ENCODE measurements around the gene KRTAP4-5. TPM values are rescaled to one million over a fixed set of nuclear protein-coding genes. Genes with fewer than 3 reads are reported as not detected.
"Not testable (repeated sequence)": the region's sequence is repeated elsewhere in the genome, so short reads cannot be mapped to it uniquely, and the experiment has no call there.

Gene KRTAP4-5
- not detected for polyA plus RNA-seq (2013, experiment 1 of 2)
- polyA plus RNA-seq (2013, experiment 2 of 2): not detected

- Histone ChIP-seq H3K27ac (ENCODE audit: low read depth, low read length) (no peak within 1 kb of the TSS), H3K9me3 (ENCODE audit: insufficient read depth, low read depth, low read length) (no peaks in the 10 kb centered on the region), H3K4me1 (ENCODE audit: insufficient read depth, low read length) (no peaks in the 10 kb centered on the region), H3K36me3 (ENCODE audit: insufficient read depth, low read length) (no peaks in the 10 kb centered on the region), H3K4me3 (ENCODE audit: low read length) (no peak within 1 kb of the TSS), H3K9ac (ENCODE audit: low read depth, low read length) (no peak within 1 kb of the TSS), H3K27me3 (ENCODE audit: insufficient read depth, low read length) (no peaks in the 10 kb centered on the region)
- 54% methylated on average over 2 of the region's 2 CpGs for WGBS
Measured at GRCh38 chr17:41149652-41149985, at the start of gene KRTAP4-5. TSS of gene KRTAP4-5 (minus strand) at chr17:41149825. CDS start at chr17:41149767, 58 bp downstream.

- H3K4me1 ChIP-seq (ENCODE audit: insufficient read depth, low read length): no peaks in the 10 kb centered on the region
- H3K9ac ChIP-seq (ENCODE audit: low read depth, low read length): no peak overlapping the region
- no peak overlapping the region for H3K27ac ChIP-seq (ENCODE audit: low read depth, low read length)
- H3K27me3 ChIP-seq (ENCODE audit: insufficient read depth, low read length): no peaks in the 10 kb centered on the region
- 76% methylated on average over 1 of the region's 1 CpG for WGBS
- peaks cover 2% of the 10 kb centered on the region; the same call in 1 of the 2 replicates for H3K9me3 ChIP-seq (ENCODE audit: insufficient read depth, low read depth, low read length)
- no peaks in the 10 kb centered on the region for H3K36me3 ChIP-seq (ENCODE audit: insufficient read depth, low read length)
- H3K4me3 ChIP-seq (ENCODE audit: low read length): no peak overlapping the region
Measured at GRCh38 chr17:41196068-41196467, 46.4 kb upstream of the KRTAP4-5 start.

GRCh38 chr17:41190328-41190727 lies 40.7 kb upstream of the KRTAP4-5 start:
- H3K4me3 ChIP-seq (ENCODE audit: low read length): no peak overlapping the region
- no peaks in the 10 kb centered on the region for H3K4me1 ChIP-seq (ENCODE audit: insufficient read depth, low read length)
- no peak overlapping the region for H3K27ac ChIP-seq (ENCODE audit: low read depth, low read length)
- H3K9me3 ChIP-seq (ENCODE audit: insufficient read depth, low read depth, low read length): peaks cover 2% of the 10 kb centered on the region; the same call in 1 of the 2 replicates
- no peaks in the 10 kb centered on the region for H3K36me3 ChIP-seq (ENCODE audit: insufficient read depth, low read length)
- WGBS: 88% methylated on average over 3 of the region's 3 CpGs
- no peaks in the 10 kb centered on the region for H3K27me3 ChIP-seq (ENCODE audit: insufficient read depth, low read length)
- no peak overlapping the region for H3K9ac ChIP-seq (ENCODE audit: low read depth, low read length)

- not testable (repeated sequence) for H3K9me3 ChIP-seq (ENCODE audit: insufficient read depth, low read depth, low read length); H3K4me1 ChIP-seq (ENCODE audit: insufficient read depth, low read length); H3K27ac ChIP-seq (ENCODE audit: low read depth, low read length); H3K4me3 ChIP-seq (ENCODE audit: low read length); H3K27me3 ChIP-seq (ENCODE audit: insufficient read depth, low read length); H3K36me3 ChIP-seq (ENCODE audit: insufficient read depth, low read length); H3K9ac ChIP-seq (ENCODE audit: low read depth, low read length)
- WGBS: 78% methylated on average over 1 of the region's 1 CpG
Measured at GRCh38 chr17:41189837-41190318, 40.3 kb upstream of the KRTAP4-5 start, which contains the start of gene KRTAP9-1. TSS of gene KRTAP9-1 (plus strand) at chr17:41189887. CDS start at chr17:41189887, 0 bp downstream.

- H3K27me3 ChIP-seq (ENCODE audit: insufficient read depth, low read length): no peaks in the 10 kb centered on the region
- H3K9me3 ChIP-seq (ENCODE audit: insufficient read depth, low read depth, low read length): no peaks in the 10 kb centered on the region
- H3K4me3 ChIP-seq (ENCODE audit: low read length): no peak overlapping the region
- H3K27ac ChIP-seq (ENCODE audit: low read depth, low read length): no peak overlapping the region
- H3K9ac ChIP-seq (ENCODE audit: low read depth, low read length): no peak overlapping the region
- H3K36me3 ChIP-seq (ENCODE audit: insufficient read depth, low read length): no peaks in the 10 kb centered on the region
- H3K4me1 ChIP-seq (ENCODE audit: insufficient read depth, low read length): no peaks in the 10 kb centered on the region
- 91% methylated on average over 2 of the region's 2 CpGs for WGBS
Measured at GRCh38 chr17:41186872-41187271, 37.2 kb upstream of the KRTAP4-5 start.

- 95% methylated on average over 1 of the region's 1 CpG for WGBS
- H3K36me3 ChIP-seq (ENCODE audit: insufficient read depth, low read length): no peaks in the 10 kb centered on the region
- H3K27ac ChIP-seq (ENCODE audit: low read depth, low read length): no peak overlapping the region
- no peaks in the 10 kb centered on the region for H3K4me1 ChIP-seq (ENCODE audit: insufficient read depth, low read length)
- no peaks in the 10 kb centered on the region for H3K27me3 ChIP-seq (ENCODE audit: insufficient read depth, low read length)
- H3K9me3 ChIP-seq (ENCODE audit: insufficient read depth, low read depth, low read length): no peaks in the 10 kb centered on the region
- H3K4me3 ChIP-seq (ENCODE audit: low read length): no peak overlapping the region
- no peak overlapping the region for H3K9ac ChIP-seq (ENCODE audit: low read depth, low read length)
Measured at GRCh38 chr17:41185001-41185400, 35.4 kb upstream of the KRTAP4-5 start.

- H3K4me1 ChIP-seq (ENCODE audit: insufficient read depth, low read length): no peaks in the 10 kb centered on the region
- WGBS: 78% methylated on average over 9 of the region's 9 CpGs
- H3K27me3 ChIP-seq (ENCODE audit: insufficient read depth, low read length): no peaks in the 10 kb centered on the region
- H3K4me3 ChIP-seq (ENCODE audit: low read length): no peak within 1 kb of the TSS
- H3K36me3 ChIP-seq (ENCODE audit: insufficient read depth, low read length): no peaks in the 10 kb centered on the region
- no peak within 1 kb of the TSS for H3K27ac ChIP-seq (ENCODE audit: low read depth, low read length)
- no peak within 1 kb of the TSS for H3K9ac ChIP-seq (ENCODE audit: low read depth, low read length)
- H3K9me3 ChIP-seq (ENCODE audit: insufficient read depth, low read depth, low read length): no peaks in the 10 kb centered on the region
Measured at GRCh38 chr17:41184480-41184961, 34.9 kb upstream of the KRTAP4-5 start, which contains the start of gene KRTAP4-1. TSS of gene KRTAP4-1 (minus strand) at chr17:41184911. CDS start at chr17:41184854, 57 bp downstream.

- no peak overlapping the region for H3K27ac ChIP-seq (ENCODE audit: low read depth, low read length)
- no peaks in the 10 kb centered on the region for H3K4me1 ChIP-seq (ENCODE audit: insufficient read depth, low read length)
- no peak overlapping the region for H3K4me3 ChIP-seq (ENCODE audit: low read length)
- no peaks in the 10 kb centered on the region for H3K27me3 ChIP-seq (ENCODE audit: insufficient read depth, low read length)
- no peak overlapping the region for H3K9ac ChIP-seq (ENCODE audit: low read depth, low read length)
- H3K36me3 ChIP-seq (ENCODE audit: insufficient read depth, low read length): no peaks in the 10 kb centered on the region
- 89% methylated on average over 1 of the region's 1 CpG for WGBS
- no peaks in the 10 kb centered on the region for H3K9me3 ChIP-seq (ENCODE audit: insufficient read depth, low read depth, low read length)
Measured at GRCh38 chr17:41178843-41179616, 29.4 kb upstream of the KRTAP4-5 start.

- H3K4me3 ChIP-seq (ENCODE audit: low read length): no peak overlapping the region
- H3K36me3 ChIP-seq (ENCODE audit: insufficient read depth, low read length): no peaks in the 10 kb centered on the region
- no peak overlapping the region for H3K27ac ChIP-seq (ENCODE audit: low read depth, low read length)
- no peaks in the 10 kb centered on the region for H3K27me3 ChIP-seq (ENCODE audit: insufficient read depth, low read length)
- H3K9me3 ChIP-seq (ENCODE audit: insufficient read depth, low read depth, low read length): no peaks in the 10 kb centered on the region
- H3K9ac ChIP-seq (ENCODE audit: low read depth, low read length): no peak overlapping the region
- no peaks in the 10 kb centered on the region for H3K4me1 ChIP-seq (ENCODE audit: insufficient read depth, low read length)
- 92% methylated on average over 3 of the region's 3 CpGs for WGBS
Measured at GRCh38 chr17:41178341-41178740, 28.7 kb upstream of the KRTAP4-5 start.

GRCh38 chr17:41177727-41178271 lies 28.2 kb upstream of the KRTAP4-5 start, which contains the start of gene KRTAP4-2:
TSS of gene KRTAP4-2 (minus strand) at chr17:41178221. CDS start at chr17:41178164, 57 bp downstream.
- no peak within 1 kb of the TSS for H3K27ac ChIP-seq (ENCODE audit: low read depth, low read length)
- H3K9ac ChIP-seq (ENCODE audit: low read depth, low read length): no peak within 1 kb of the TSS
- WGBS: 93% methylated on average over 7 of the region's 7 CpGs
- H3K4me1 ChIP-seq (ENCODE audit: insufficient read depth, low read length): no peaks in the 10 kb centered on the region
- no peaks in the 10 kb centered on the region for H3K36me3 ChIP-seq (ENCODE audit: insufficient read depth, low read length)
- H3K4me3 ChIP-seq (ENCODE audit: low read length): no peak within 1 kb of the TSS
- H3K9me3 ChIP-seq (ENCODE audit: insufficient read depth, low read depth, low read length): no peaks in the 10 kb centered on the region
- H3K27me3 ChIP-seq (ENCODE audit: insufficient read depth, low read length): no peaks in the 10 kb centered on the region

- H3K9ac ChIP-seq (ENCODE audit: low read depth, low read length): no peak overlapping the region
- no peak overlapping the region for H3K4me3 ChIP-seq (ENCODE audit: low read length)
- no peaks in the 10 kb centered on the region for H3K9me3 ChIP-seq (ENCODE audit: insufficient read depth, low read depth, low read length)
- no peaks in the 10 kb centered on the region for H3K4me1 ChIP-seq (ENCODE audit: insufficient read depth, low read length)
- H3K27ac ChIP-seq (ENCODE audit: low read depth, low read length): no peak overlapping the region
- no peaks in the 10 kb centered on the region for H3K27me3 ChIP-seq (ENCODE audit: insufficient read depth, low read length)
- 95% methylated on average over 3 of the region's 3 CpGs for WGBS
- no peaks in the 10 kb centered on the region for H3K36me3 ChIP-seq (ENCODE audit: insufficient read depth, low read length)
Measured at GRCh38 chr17:41176744-41177387, 27.2 kb upstream of the KRTAP4-5 start.
